MCF 10A (cell line): ENCODE measurements around the gene DCLK1. TPM values are rescaled to one million over a fixed set of nuclear protein-coding genes. Genes with fewer than 3 reads are reported as not detected.

Source experiments
- BruUV-seq: library from RNA; stranded (reverse); fragments of 400-500 nt; replicated peaks from 2 replicates; lab custom pipeline; 2021; lab: Mats Ljungman, UMichigan
- CTCF ChIA-PET: fragments of 300-600 bp; sonication (Branson Sonifier 250); formaldehyde crosslinking; extraction: SDS; loops from one replicate; lab custom pipeline; 2021; ENCODE audit warnings: antibody characterized with exemption, inconsistent platforms; lab: Yijun Ruan, JAX
- POLR2A ChIA-PET: fragments of 300-600, 350-650 bp; sonication (Branson Sonifier 250); formaldehyde crosslinking; extraction: SDS; loops from one replicate; lab custom pipeline; 2020; ENCODE audit warnings: antibody characterized with exemption, inconsistent platforms; lab: Yijun Ruan, JAX
- DNase-seq: peaks from one replicate; pipeline ENCODE4 v3.0.0-alpha.2; 2018; ENCODE audit not compliant: unreplicated experiment
- H3K27ac Mint-ChIP-seq: one replicate; pipeline ENCODE4 v1.8.0; 2022; ENCODE audit warnings: mild to moderate bottlenecking, low read depth, mixed read lengths; ENCODE audit not compliant: unreplicated experiment
- H3K27me3 Mint-ChIP-seq: one replicate; pipeline ENCODE4 v1.8.0; 2022; ENCODE audit warnings: mixed read lengths; ENCODE audit not compliant: insufficient read depth, unreplicated experiment
- H3K36me3 Mint-ChIP-seq: one replicate; pipeline ENCODE4 v1.8.0; 2022; ENCODE audit warnings: mild to moderate bottlenecking, moderate library complexity, mixed read lengths; ENCODE audit not compliant: insufficient read depth, unreplicated experiment
- H3K4me1 Mint-ChIP-seq: one replicate; pipeline ENCODE4 v1.8.0; 2022; ENCODE audit warnings: mixed read lengths; ENCODE audit not compliant: insufficient read depth, unreplicated experiment
- H3K4me3 Mint-ChIP-seq: one replicate; pipeline ENCODE4 v1.8.0; 2022; ENCODE audit warnings: mild to moderate bottlenecking, moderate library complexity, mixed read lengths; ENCODE audit not compliant: unreplicated experiment
- H3K9me3 Mint-ChIP-seq: one replicate; pipeline ENCODE4 v1.8.0; 2022; ENCODE audit warnings: mixed read lengths; ENCODE audit not compliant: unreplicated experiment
- CTCF ChIP-seq: fragments of 200-600 bp; IDR thresholded peaks from one replicate; pipeline ENCODE4 v1.8.0; 2022; ENCODE audit warnings: antibody characterized with exemption, mild to moderate bottlenecking; ENCODE audit not compliant: unreplicated experiment
- intact Hi-C: fragments of 100-400 bp; cut with micrococcal nuclease; formaldehyde crosslinking; loops from 2 replicates; pipeline ENCODE4 v1.14.1; 2022
- total RNA-seq: library from RNA; stranded (reverse); gene quantifications from 2 replicates; pipeline ENCODE4 v1.2.3, GENCODE V29; 2022

Gene DCLK1
- total RNA-seq, 1 experiment from 2014 or later, result 0.44 TPM

GRCh38 chr13:36160297-36160696 is 29.1 kb upstream of the DCLK1 start:
- H3K4me1 Mint-ChIP-seq, result peaks cover 36% of the 10 kb centered on the region
- ChIA-PET CTCF (interaction anchor here (1.0 kb wide), 1 partner anchor 166 kb away, joined by 3 read pairs; no protein-coding TSS in a partner anchor), POLR2A (interaction anchor here (0.6 to 1.7 kb wide), 3 partner anchors 135 to 181 kb away, joined by 3 to 6 read pairs (median 3); no protein-coding TSS in a partner anchor)
- no TSS peak for BruUV-seq
- TF ChIP-seq CTCF, result no peak
- DNase-seq, result no peak
- no peaks in the 10 kb centered on the region for H3K27me3 Mint-ChIP-seq
- no peaks in the 10 kb centered on the region for H3K9me3 Mint-ChIP-seq
- no peak overlapping the region for H3K27ac Mint-ChIP-seq
- intact Hi-C loops, result no loop called here
- H3K4me3 Mint-ChIP-seq, result no peak overlapping the region
- H3K36me3 Mint-ChIP-seq, result no peaks in the 10 kb centered on the region

DNA sequence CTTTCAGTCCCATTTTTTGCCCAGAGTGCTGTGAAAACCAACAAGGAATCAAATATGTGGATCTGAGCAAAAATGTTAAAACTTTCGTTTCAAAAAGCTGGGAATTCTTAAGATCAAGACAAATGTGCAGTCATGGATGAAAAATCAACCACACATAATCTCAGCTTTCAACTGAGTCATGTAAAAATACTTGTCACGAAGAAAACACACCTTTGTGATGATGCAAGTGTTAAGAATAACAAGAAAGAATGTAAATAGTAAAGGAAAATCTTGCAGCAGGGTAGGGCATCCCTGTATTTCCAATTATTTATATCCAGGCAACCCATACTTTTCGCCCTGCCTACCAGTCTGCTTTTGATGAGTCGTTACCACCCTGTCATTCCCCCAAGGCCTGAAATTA is 27.4 kb upstream of the DCLK1 start:
- H3K4me3 Mint-ChIP-seq, result no peak overlapping the region
- POLR2A ChIA-PET, result interaction anchor here (0.6 to 1.7 kb wide), 7 partner anchors 21 to 606 kb away, joined by 3 to 8 read pairs (median 5); no protein-coding TSS in a partner anchor
- DNase-seq, result peak; percentile 45
- peak overlapping the region; percentile 71 for H3K27ac Mint-ChIP-seq
- H3K4me1 Mint-ChIP-seq, result peaks cover 30% of the 10 kb centered on the region
- CTCF ChIA-PET, result interaction anchor here (0.6 to 1.7 kb wide), 2 partner anchors 116 to 124 kb away, joined by 4 to 6 read pairs; no protein-coding TSS in a partner anchor
- no peaks in the 10 kb centered on the region for H3K9me3 Mint-ChIP-seq
- intact Hi-C loops, result no loop called here
- no peak for TF ChIP-seq CTCF
- H3K27me3 Mint-ChIP-seq, result no peaks in the 10 kb centered on the region
- no TSS peak for BruUV-seq
- H3K36me3 Mint-ChIP-seq, result no peaks in the 10 kb centered on the region

- CTCF ChIA-PET, result interaction anchor here (0.6 to 1.0 kb wide), 4 partner anchors 71 to 824 kb away, joined by 3 to 6 read pairs (median 4); no protein-coding TSS in a partner anchor
- H3K9me3 Mint-ChIP-seq, result no peaks in the 10 kb centered on the region
- H3K27me3 Mint-ChIP-seq, result no peaks in the 10 kb centered on the region
- no peaks in the 10 kb centered on the region for H3K36me3 Mint-ChIP-seq
- H3K27ac Mint-ChIP-seq, result peak overlapping the region; percentile 71
- POLR2A ChIA-PET, result interaction anchor here (0.6 to 1.5 kb wide), 2 partner anchors 27 to 33 kb away, joined by 3 to 4 read pairs; no protein-coding TSS in a partner anchor
- intact Hi-C loops, result no loop called here
- no peak for TF ChIP-seq CTCF
- H3K4me3 Mint-ChIP-seq, result no peak overlapping the region
- DNase-seq, result no peak
- no TSS peak for BruUV-seq
- H3K4me1 Mint-ChIP-seq, result peaks cover 19% of the 10 kb centered on the region
Measured at GRCh38 chr13:36157480-36157879, 26.3 kb upstream of the DCLK1 start.

DNA sequence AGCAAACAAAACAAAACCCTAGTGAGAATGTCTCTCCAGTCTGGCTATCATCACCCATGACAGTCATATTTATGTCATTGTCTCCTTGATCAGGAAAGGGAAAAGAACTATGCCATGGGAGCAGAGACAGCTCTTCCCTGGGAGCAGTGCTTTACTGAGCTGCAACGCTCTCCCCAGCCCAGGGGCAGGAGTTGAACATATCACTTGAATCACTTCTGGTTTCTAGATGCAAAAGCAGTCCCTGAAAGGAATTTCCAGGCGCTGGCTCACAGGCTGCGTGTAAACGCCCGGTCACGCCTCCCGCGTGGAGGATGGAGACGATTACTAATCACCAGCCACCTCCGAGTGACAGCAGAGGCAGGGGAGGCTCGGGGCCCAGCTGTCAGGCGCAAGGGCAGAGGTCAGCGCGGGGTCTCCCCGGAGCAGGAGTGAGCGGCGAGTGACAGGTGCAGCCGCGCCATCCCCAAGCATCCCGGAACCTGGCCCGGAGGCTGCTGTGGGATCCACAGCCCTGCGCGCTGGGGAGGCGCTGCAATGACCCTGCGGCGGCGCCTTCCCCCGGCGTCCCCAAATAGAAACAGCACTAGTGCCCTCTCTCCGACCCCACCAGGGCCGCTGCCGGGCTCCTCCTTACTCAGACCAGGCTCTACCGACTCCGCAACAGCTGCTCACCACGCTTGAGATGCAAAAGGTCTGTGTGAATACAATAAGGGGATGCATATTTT is 23.5 kb upstream of the DCLK1 start:
- Mint-ChIP-seq H3K9me3 (peaks cover 4% of the 10 kb centered on the region), H3K4me1 (peaks cover 17% of the 10 kb centered on the region), H3K36me3 (no peaks in the 10 kb centered on the region), H3K27me3 (no peaks in the 10 kb centered on the region), H3K27ac (no peak overlapping the region), H3K4me3 (no peak overlapping the region)
- ChIA-PET POLR2A (no interaction called here), CTCF (no interaction called here)
- no TSS peak for BruUV-seq
- intact Hi-C loops, result no loop called here
- no peak for TF ChIP-seq CTCF
- DNase-seq, result no peak
